Gastrocnemius medialis (tissue), 4 donors: Measurements from ENCODE around the gene TTC21B. TPM values are rescaled to one million over a fixed set of nuclear protein-coding genes. Genes with fewer than 3 reads are reported as not detected.

Experiments used
- ATAC-seq, 2 donors: fragments of 150-250 bp; one replicate each; pipeline ENCODE4 v1.9.1; 2016
- DNase-seq, 2 donors: peaks; one replicate each; pipeline ENCODE4 v3.0.0-alpha.2; 2019
- H3K27ac ChIP-seq, 4 donors: fragments of 200-600 bp; sonication (generic); 1 replicate in 1 of 4; 2 replicates in 3 of 4; pipeline ENCODE4 v1.5.1; 2016 to 2018; ENCODE audit warnings: mild to moderate bottlenecking in 2 of 4, moderate library complexity in 1 of 4
- H3K27me3 ChIP-seq, 3 donors: fragments of 200-600 bp; sonication (generic) in 2 of 3; 1 replicate in 1 of 3; 2 replicates in 2 of 3; pipeline versions ENCODE4 v1.5.1 to v1.6.0; 2016 to 2019; ENCODE audit warnings: mild to moderate bottlenecking in 1 of 3, moderate library complexity in 1 of 3
- H3K36me3 ChIP-seq, 2 donors: fragments of 200-600 bp; sonication (generic) in 1 of 2; one replicate each; pipeline ENCODE4 v1.5.1; 2017 to 2018
- H3K4me1 ChIP-seq, 2 donors: fragments of 200-600 bp; sonication (generic) in 1 of 2; one replicate each; pipeline ENCODE4 v1.5.1; 2016 to 2017; ENCODE audit warnings: mild to moderate bottlenecking in 2 of 2
- H3K4me3 ChIP-seq, 4 donors: fragments of 200-600 bp; sonication (generic) in 3 of 4; 1 replicate in 1 of 4; 2 replicates in 3 of 4; pipeline ENCODE4 v1.5.1; 2016 to 2019; ENCODE audit warnings: mild to moderate bottlenecking in 2 of 4
- H3K9me3 ChIP-seq, 3 donors: fragments of 200-600 bp; sonication (generic) in 2 of 3; 1 replicate in 1 of 3; 2 replicates in 2 of 3; pipeline ENCODE4 v1.5.1; 2016 to 2019
- CTCF ChIP-seq, 5 experiments: fragments of 450-650 bp in 3 of 5; fragments of 200-600 bp in 2 of 5; sonication (generic) in 2 of 5; IDR thresholded peaks in 4 of 5; conservative IDR thresholded peaks in 1 of 5; 1 replicate in 4 of 5; 2 replicates in 1 of 5; pipeline ENCODE4 v1.5.1; 2016 to 2019; ENCODE audit warnings: antibody characterized with exemption in 5 of 5, mild to moderate bottlenecking in 3 of 5, moderate library complexity in 3 of 5
- POLR2A ChIP-seq, 2 donors: fragments of 450-650 bp; IDR thresholded peaks; one replicate each; pipeline ENCODE4 v1.6.1; 2017; ENCODE audit warnings: antibody characterized with exemption in 2 of 2, mild to moderate bottlenecking in 2 of 2, moderate library complexity in 2 of 2
- in situ Hi-C, 4 donors: fragments of 200-750 bp; cut with MboI; loops; one replicate each; pipeline versions ENCODE4 v1.15.0 to v1.8.0; 2017; ENCODE audit warnings: low sequenced_read_pairs in 4 of 4
- intact Hi-C: fragments of 100-400 bp; cut with DNase I; formaldehyde crosslinking; loops from one replicate; pipeline ENCODE4 v1.15.1; 2023; ENCODE audit warnings: low total_unique reads
- total RNA-seq, 4 donors: library from RNA; depleted of rRNA; stranded (reverse); fragments of >200 nt; gene quantifications; one replicate each; pipeline versions ENCODE4 v1.1.0 to v1.2.3, GENCODE V29; 2016

The TTC21B gene
- total RNA-seq, 4 donors from 2014 or later = 11.2 to 17.8 (median 13.0) TPM

- no peak overlapping the region for H3K27ac ChIP-seq
- DNase-seq (no peak), ATAC-seq (no peak)
- in situ Hi-C loops (loop anchor here in 2 of 4 donors (25.0 kb wide), 2 partner anchors 462 to 487 kb away; no protein-coding TSS in a partner anchor), intact Hi-C loops (loop anchor here (10.0 kb wide), 1 partner anchor 470 kb away; no protein-coding TSS in a partner anchor)
- H3K4me1 ChIP-seq = no peaks in the 10 kb centered on the region
- TF ChIP-seq CTCF (IDR thresholded peaks at IDR 0.05 in 4 of 5, conservative IDR thresholded peaks at IDR 0.05 in 1 of 5) = peak in 3 of 5 experiments; percentile 4 to 39 (median 34)
- no peak for TF ChIP-seq POLR2A (IDR thresholded peaks at IDR 0.05)
- H3K9me3 ChIP-seq = no peaks in the 10 kb centered on the region
- H3K36me3 ChIP-seq = peaks cover 0 to 18% of the 10 kb centered on the region in 2 donors
- no peak overlapping the region for H3K4me3 ChIP-seq
- no peaks in the 10 kb centered on the region for H3K27me3 ChIP-seq
Measured at GRCh38 chr2:165874445-165875039, 79.0 kb downstream of the TTC21B start.

GRCh38 chr2:165872101-165872791, 81.3 kb downstream of the TTC21B start:
- H3K4me1 ChIP-seq = no peaks in the 10 kb centered on the region
- no peak overlapping the region for H3K27ac ChIP-seq
- ATAC-seq (no peak), DNase-seq (no peak)
- intact Hi-C loops = loop anchor here (10.0 kb wide), 1 partner anchor 467 kb away; no protein-coding TSS in a partner anchor
- no peaks in the 10 kb centered on the region for H3K9me3 ChIP-seq
- no peak overlapping the region for H3K4me3 ChIP-seq
- TF ChIP-seq CTCF (IDR thresholded peaks at IDR 0.05 in 4 of 5, conservative IDR thresholded peaks at IDR 0.05 in 1 of 5) (no peak), POLR2A (IDR thresholded peaks at IDR 0.05) (no peak)
- H3K36me3 ChIP-seq = peaks cover 0 to 13% of the 10 kb centered on the region in 2 donors
- in situ Hi-C loops = loop anchor here in 2 of 4 donors (25.0 kb wide), 2 partner anchors 460 to 485 kb away; no protein-coding TSS in a partner anchor
- no peaks in the 10 kb centered on the region for H3K27me3 ChIP-seq

GRCh38 chr2:165871025-165871424, 82.6 kb downstream of the TTC21B start:
- TF ChIP-seq CTCF (IDR thresholded peaks at IDR 0.05 in 4 of 5, conservative IDR thresholded peaks at IDR 0.05 in 1 of 5) (no peak), POLR2A (IDR thresholded peaks at IDR 0.05) (no peak)
- ATAC-seq = no peak

DNA sequence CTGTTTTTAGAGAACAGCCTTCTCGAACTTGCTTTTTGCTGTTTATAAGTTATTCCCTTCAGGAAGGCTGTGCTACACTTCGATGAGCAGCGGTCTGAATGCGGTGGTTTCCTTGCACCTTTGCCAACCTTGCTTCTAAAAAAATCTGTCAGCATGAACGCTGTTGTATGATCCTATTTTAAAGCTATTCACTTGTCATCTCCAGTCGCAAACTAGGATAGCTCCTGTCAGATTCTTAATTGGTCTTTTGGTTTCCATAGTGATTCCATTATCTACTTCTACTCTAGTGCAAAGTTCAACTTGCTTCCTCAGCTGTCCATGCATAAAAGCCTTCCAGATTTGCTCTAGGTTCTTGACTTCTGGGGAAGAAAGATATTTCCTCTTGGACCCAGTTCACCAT, 83.2 kb downstream of the TTC21B start:
- in situ Hi-C loops = loop anchor here in 2 of 4 donors (25.0 kb wide), 2 partner anchors 458 to 483 kb away; no protein-coding TSS in a partner anchor
- Histone ChIP-seq H3K27ac (no peak overlapping the region), H3K4me3 (no peak overlapping the region), H3K36me3 (peaks cover 0 to 13% of the 10 kb centered on the region in 2 donors), H3K27me3 (no peaks in the 10 kb centered on the region), H3K4me1 (no peaks in the 10 kb centered on the region), H3K9me3 (no peaks in the 10 kb centered on the region)
- intact Hi-C loops = loop anchor here (10.0 kb wide), 1 partner anchor 466 kb away; no protein-coding TSS in a partner anchor
- no peak for ATAC-seq
- TF ChIP-seq CTCF (IDR thresholded peaks at IDR 0.05 in 4 of 5, conservative IDR thresholded peaks at IDR 0.05 in 1 of 5) = no peak
- TF ChIP-seq POLR2A (IDR thresholded peaks at IDR 0.05) = no peak
- no peak for DNase-seq

More at GRCh38 chr2:165871025-165871424, 82.6 kb downstream of the TTC21B start:
- H3K9me3 ChIP-seq = no peaks in the 10 kb centered on the region
- H3K4me1 ChIP-seq = no peaks in the 10 kb centered on the region
- H3K27ac ChIP-seq = no peak overlapping the region
- no peak for DNase-seq
- intact Hi-C loops (loop anchor here (10.0 kb wide), 1 partner anchor 466 kb away; no protein-coding TSS in a partner anchor), in situ Hi-C loops (loop anchor here in 2 of 4 donors (25.0 kb wide), 2 partner anchors 459 to 484 kb away; no protein-coding TSS in a partner anchor)
- no peaks in the 10 kb centered on the region for H3K27me3 ChIP-seq
- H3K36me3 ChIP-seq = peaks cover 0 to 13% of the 10 kb centered on the region in 2 donors
- no peak overlapping the region for H3K4me3 ChIP-seq
